Glomerular visceral epithelial cell (primary cell): Measurements from ENCODE around the gene PDE3B.
"Not testable (repeated sequence)": the region's sequence is repeated elsewhere in the genome, so short reads cannot be mapped to it uniquely, and the experiment has no call there.

ENCODE experiments used
- DNase-seq: peaks from one replicate; pipeline ENCODE4 v3.0.0-alpha.2; 2016; ENCODE audit errors: extremely low spot score

PDE3B gene

DNA sequence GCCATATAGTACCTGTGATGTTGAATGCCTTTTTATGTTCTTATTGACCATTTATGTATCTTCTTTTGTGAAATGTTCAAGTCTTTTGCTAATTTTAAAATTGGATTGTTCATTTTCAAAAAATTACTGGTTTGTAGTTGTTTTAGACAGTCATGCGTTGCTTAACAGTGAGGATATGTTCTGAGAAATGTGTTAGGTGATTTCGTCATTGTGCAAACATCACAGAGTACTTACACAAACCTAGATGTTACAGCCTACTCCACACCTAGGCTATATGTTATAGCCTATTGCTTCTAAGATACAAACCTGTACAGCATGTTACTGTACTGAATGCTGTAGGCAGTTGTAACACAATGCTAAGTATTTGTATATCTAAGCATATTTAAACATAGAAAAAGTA lies 32.5 kb downstream of the PDE3B start:
- no peak for DNase-seq

DNA sequence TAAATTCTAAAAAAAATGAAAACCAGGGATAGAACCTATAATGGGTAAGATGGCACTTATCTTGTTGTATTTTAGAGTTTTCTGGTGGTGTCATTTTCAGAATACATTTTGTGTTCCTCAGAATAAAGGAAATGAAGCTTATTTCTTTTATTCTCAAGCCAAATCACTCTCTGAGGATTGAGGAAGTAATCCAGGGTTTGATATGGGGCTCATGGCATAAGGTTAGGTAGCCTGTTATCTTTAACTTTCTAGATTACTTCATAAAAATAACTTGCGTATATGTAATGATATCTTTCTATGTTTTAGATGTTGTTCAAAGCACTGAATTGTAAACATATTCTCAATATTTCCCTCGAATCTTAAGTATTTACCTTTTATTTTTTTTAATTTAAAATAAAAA lies 33.5 kb downstream of the PDE3B start:
- DNase-seq, result no peak

DNA sequence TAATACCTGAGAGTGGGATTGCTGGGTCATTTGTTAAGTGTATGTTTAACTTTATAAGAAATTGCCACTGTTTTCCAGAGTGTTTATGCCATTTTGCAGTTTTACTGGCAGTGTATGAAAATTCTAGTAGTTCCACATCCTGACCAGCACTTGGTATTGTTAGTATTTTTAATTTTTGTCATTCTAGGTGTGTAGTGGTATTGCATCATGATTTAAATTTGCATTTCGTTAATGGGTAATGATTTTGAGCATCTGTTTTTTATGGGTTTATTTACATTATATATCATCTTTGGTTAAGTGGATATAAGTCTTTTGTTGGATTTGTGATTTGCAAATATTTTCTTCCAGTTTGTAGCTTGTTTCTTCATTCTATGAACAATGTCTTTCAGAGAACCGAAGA lies 34.7 kb downstream of the PDE3B start:
- DNase-seq, result no peak

DNA sequence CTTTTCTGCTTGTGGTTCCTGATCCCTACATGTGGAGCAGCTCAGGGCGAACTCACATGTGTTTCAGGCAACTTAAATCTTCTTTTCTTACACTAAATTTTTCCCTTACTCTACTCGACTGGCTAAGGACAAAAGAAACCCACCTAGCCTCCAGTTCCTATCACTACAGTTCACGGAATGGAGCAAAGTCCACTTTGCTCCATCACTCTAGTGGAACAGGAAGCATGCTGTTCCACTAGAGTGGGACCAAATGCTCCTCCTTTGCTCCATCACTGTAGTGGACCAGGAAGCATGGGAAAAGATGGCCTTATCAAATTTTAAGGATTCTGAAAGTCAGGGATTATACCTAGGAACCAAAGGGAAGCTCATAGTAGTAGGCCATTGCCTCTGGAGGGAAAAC lies 36.1 kb downstream of the PDE3B start:
- no peak for DNase-seq

DNA sequence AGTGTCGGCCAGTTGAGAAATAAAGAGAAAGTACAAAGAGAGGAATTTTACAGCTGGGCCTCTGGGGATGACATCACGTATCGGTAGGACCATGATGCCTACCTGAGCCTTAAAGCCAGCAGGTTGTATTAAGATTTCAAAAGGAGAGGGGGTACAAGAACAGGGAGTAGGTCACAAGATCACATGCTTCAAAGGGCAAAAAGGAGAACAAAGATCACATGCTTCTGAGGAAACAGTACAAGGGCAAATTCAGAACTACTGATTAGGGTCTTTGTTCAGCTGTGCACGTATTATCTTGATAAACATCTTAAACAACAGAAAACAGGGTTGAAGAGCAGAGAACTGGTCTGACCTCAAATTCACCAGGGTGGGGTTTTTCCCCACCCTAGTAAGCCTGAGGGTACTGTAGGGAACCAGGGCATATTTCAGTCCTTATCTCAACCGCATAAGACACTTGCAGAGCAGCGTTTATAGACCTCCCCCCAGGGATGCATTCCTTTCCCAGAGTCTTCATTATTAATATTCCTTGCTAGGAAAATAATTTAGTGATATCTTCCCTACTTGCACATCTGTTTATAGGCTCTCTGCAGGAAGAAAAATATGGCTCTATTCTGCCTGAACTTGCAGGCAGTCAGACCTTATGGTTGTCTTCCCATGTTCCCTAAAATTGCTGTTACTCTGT lies 40.8 kb downstream of the PDE3B start:
- DNase-seq, result not testable (repeated sequence)

DNA sequence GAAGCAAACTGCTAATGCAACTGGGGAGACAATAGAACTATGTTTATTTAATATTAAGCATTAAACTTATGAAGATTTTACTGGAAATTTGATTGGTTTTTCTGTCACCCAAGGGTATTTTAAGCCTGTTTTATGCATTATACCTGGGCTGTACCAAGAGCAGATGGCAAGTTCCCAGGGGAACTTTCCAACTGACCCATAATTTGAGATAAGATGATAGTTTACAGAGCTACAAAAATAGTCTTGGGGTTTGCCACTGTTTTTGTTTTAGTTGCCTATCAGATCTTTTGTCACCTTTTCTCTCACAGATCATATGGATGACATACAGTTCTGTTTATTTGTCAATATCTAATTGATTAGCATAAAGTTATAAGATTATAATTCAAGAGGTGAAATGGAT lies 43.9 kb downstream of the PDE3B start:
- DNase-seq, result no peak

DNA sequence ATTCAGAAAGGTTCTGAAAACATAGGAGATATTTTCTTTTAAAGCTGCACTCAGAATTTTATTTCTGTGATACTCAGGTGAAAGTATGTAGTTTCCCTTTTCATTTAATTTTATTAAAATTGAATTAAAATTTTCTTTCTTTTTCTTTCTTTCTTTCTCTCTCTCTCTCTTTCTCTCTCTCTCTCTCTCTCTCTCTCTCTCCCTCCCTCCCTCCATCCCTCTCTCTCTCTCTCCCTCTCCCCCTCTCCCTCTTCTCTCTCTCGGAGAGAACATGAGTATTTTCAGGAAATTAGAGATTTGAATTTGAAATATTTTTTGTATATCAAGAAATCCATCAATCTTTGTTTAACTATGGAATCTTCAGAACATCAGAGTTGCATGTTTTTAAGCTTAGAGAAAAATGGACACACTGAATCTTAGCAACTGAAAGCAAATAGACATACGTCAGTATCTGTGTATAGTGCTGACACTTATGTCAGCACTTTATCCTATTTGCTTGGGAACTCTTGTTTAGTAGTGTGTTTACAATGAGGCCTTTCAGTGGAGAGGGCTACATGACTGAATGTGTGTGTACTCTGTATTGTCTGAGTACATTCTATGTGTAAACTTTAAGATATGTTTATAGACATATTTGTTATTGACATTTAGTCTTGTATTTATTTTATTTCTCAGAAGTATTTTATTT lies 44.5 kb downstream of the PDE3B start:
- DNase-seq, result no peak

DNA sequence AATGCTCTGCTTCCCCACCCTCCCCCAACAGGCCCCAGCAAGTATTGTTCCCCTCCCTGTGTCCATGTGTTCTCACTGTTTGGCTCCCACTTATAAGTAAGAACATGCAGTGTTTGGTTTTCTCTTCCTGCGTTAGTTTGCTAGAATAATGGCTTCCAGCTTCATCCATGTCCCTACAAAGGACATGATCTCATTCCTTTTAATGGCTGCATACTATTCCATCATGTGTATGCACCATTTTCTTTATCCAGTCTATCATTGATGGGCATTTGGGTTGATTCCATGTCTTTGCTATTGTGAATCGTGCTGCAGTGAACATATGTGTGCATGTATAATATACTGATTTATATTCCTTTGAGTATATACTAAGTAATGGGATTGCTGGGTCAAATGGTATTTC lies 52.1 kb downstream of the PDE3B start:
- not testable (repeated sequence) for DNase-seq

DNA sequence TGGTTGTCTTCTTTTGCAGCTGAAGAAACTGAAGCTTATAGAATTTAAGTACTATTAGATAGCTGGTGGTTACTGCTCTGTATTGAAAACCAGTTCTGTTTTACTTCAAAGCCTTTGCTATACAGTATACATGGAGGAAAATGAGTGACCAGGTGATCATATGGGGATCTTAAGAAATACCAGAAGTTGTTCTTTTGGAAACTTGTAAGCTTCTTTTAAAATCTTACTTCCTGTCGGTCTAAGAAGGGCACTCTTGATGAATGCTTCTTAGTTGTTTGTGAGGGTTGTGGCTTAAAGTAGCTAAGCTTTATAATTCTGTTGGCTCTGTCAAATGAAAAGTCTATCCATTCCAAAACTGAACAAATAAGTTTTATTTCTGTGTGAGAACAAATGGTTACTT lies 55.2 kb downstream of the PDE3B start:
- DNase-seq, result no peak

DNA sequence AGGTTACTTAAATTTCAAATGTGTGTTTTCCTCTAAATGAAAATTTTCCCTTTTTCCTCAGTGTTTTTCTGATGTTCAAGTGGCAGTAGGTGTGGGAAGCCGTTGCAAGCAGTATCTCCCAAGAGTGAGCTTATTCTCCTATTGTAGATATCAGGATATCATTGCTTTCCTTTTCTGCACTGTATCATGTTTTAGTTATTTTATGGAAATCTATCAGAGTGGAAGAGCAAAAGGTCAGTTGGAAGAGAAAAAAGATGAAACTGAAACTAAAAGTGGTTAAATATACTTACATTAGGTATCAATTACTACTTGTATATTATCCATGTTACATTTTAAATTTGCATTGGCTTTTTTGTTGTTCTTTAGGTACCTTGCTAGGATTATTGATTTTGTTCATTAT lies 57.0 kb downstream of the PDE3B start:
- DNase-seq, result no peak

DNA sequence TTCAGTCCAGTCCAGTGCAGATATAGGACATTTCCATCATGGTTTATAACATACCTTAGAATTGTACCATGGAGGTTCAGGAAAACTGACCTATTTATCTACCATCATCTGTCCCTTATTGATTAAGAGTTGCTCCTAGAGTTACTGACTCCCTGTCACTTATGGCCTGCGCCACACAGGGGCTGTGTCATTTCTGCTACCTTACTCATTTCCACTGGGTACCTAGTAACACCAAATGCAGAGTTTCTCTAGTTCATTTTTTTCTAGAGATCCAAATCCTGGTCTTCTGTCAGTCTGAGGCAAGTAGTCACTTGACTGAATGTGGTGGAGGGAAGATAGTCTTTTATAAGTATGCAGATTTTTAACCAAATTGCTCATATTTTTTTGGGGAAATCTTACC lies 59.2 kb downstream of the PDE3B start:
- no peak for DNase-seq

DNA sequence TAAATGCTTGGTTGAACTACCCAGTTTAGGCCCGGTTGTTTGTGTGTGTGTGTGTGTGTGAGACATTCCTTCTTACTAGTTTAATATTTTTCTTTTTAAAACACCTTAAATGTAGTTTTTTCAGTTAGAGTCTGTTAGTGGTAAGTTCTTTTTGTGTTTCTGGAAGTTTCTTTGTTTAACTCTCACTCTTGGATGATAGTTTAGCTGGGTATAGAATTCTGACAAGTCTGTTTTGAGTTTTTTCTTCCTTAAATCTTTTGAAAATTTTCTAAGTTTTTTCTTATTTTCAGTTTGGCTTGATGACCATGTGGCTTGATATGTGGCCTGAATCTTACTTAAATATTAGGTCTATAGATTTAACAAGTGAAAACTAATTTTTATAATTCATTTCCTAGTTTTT lies 60.1 kb downstream of the PDE3B start:
- no peak for DNase-seq

DNA sequence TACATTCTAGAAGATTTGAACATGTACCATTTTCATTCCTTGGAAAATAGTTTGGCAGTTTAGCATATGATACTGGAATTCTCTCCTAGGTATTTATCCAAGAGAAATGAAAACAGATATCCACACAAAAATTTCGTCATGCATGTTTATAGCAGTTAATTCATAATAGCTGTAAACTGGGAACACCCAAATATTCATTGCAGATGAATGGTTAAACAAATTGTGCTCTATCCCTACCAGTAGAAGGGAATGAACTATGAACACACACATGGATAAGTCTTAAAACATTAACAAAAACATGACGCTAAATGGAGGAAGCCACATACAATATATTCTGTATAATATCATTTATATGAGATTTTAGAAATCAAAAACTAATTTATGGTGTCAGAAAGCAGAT lies 61.5 kb downstream of the PDE3B start:
- no peak for DNase-seq

DNA sequence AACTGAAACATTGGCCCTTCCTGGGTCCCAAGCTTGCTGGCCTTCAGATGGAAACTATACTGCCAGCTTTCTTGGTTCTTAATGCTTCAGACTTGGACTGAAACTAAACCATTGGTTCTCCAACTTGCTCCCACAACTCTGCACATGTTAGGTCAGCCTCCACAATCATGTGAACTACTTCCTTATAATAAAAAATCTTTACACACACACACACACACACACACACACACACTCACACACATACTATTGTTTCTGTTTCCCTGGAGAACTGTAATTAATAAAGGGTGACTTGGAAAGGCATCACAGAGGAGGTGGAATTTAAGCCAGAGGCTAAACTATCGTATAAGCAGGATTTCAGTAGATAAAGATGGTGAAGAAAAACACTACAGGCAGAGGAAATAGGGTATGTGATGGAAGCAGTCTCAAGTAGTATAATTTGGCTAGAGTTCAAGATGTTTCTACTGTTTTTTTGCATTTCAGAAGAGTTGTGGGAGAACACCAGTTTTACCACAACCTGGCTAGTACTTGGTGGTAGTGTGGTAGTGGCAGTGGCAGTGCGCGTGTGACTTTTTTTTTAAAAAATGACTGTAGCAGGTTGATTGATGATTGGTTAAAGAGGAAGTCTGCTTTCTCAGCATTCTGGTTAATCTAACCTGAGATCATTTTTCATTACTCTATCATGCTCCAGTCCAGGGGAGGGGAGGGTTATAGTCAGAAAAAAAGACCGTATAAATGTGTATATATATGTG lies 70.1 kb downstream of the PDE3B start:
- DNase-seq, result no peak

DNA sequence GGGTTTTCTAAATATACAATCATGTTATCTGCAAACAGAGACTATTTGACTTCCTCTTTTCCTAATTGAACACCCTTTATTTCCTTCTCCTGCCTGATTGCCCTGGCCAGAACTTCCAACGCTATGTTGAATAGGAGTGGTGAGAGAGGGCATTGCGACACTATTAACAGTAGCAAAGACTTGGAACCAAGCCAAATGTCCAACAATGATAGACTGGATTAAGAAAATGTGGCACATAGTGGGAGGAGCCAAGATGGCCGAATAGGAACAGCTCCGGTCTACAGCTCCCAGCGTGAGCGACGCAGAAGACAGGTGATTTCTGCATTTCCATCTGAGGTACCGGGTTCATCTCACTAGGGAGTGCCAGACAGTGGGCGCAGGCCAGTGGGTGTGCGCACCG lies 72.1 kb downstream of the PDE3B start:
- not testable (repeated sequence) for DNase-seq

DNA sequence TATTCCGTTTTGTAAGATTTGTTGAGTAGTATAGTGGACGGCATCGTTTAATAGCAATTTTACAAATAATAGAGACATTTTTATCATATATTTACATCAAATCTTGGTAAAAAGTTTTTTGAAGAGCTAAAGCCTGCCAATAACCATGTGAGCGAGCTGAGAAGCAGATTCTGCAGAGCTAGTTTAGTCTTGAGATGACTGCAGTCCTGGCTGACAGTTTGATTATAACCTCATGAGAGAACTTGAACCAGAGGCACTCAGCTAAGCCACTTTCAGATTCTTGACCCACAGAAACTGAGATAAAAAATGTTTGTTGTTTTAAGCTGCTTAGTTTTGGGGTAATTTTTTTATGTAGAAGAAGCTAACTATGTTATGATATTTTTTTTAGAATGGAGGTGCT lies 78.9 kb downstream of the PDE3B start:
- no peak for DNase-seq

DNA sequence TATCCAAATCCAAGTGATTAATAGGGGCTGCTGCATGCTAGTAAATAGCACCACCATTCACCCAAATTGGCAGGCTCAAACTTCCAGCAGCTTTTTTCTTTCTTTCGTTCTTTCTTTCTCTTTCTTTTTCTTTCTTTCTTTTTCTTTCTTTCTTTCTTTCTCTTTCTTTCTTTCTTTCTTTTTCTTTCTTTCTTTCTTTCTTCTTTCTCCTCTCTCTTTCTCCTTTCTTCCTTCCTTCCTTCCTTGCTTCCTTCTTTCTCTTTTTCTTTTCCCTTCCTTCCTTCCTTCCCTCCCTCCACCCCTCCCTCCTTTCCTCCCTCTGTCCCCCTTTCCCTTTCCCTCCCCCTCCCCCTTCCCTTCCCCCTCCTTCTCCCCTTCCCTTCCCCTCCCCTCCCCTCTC lies 81.5 kb downstream of the PDE3B start:
- no peak for DNase-seq

DNA sequence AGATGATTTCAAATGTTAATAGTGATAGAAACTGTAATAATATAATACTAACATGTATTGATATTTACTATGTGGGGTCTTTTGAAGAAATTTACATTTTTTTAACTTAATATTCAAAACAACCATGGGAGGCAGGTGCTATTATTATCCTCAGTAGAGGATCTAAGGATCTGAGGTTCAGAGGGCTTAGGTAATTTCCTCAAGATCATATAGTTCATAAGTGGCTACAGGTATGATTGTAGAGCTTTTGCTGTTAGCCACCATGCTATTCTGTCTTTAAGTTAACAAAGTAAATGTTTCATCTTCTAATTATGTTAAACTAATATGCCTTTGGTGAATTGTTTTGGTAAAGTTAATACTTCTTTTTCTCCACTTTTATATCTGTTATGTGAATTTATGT lies 83.6 kb downstream of the PDE3B start:
- DNase-seq, result no peak

DNA sequence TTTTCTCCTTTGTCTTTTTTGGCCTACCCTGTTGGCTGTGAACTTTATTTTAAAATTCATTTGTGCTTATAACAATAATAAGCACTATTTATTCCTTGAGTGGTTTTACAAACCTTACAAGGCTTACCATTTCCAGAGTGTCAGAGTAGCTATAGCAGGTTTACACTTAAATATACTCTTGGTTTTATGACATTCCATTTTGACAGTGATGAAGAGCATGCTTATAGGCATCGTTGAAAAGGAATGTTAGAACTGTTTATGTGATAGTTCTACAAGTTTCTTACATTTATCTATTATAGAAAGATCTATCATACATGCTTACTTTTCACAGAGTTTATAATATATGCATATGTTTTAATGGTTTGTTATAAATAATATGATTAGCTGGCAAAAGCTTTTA lies 84.1 kb downstream of the PDE3B start:
- no peak for DNase-seq

DNA sequence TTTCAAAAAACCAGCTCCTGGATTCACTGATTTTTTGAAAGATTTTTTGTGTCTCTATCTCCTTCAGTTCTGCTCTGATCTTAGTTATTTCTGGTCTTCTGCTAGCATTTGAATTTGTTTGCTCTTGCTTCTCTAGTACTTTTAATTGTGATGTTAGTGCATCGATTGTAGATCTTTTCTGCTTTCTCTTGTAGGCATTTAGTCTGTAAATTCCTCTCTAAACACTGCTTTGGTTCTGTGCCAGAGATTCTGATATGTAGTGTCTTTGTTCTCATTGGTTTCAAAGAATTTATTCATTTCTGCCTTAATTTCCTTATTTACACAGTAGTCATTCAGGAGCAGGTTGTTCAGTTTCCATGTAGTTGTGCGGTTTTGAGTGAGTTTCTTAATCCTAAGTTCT lies 96.9 kb downstream of the PDE3B start:
- DNase-seq, result not testable (repeated sequence)

DNA sequence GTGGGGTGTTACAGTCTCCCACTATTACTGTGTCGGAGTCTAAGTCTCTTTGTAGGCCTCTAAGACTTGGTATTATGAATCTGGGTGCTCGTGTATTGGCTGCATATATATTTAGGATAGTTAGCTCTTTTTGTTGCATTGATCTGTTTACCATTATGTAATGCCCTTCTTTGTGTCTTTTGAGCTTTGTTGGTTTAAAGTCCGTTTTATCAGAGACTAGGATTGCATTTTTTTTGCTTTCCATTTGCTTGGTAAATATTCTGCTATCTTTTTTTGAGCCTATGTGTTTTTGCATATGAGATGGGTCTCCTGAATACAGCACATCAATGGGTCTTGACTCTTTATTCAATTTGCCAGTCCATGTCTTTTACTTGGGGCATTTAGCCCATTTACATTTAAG lies 97.6 kb downstream of the PDE3B start:
- no peak for DNase-seq

DNA sequence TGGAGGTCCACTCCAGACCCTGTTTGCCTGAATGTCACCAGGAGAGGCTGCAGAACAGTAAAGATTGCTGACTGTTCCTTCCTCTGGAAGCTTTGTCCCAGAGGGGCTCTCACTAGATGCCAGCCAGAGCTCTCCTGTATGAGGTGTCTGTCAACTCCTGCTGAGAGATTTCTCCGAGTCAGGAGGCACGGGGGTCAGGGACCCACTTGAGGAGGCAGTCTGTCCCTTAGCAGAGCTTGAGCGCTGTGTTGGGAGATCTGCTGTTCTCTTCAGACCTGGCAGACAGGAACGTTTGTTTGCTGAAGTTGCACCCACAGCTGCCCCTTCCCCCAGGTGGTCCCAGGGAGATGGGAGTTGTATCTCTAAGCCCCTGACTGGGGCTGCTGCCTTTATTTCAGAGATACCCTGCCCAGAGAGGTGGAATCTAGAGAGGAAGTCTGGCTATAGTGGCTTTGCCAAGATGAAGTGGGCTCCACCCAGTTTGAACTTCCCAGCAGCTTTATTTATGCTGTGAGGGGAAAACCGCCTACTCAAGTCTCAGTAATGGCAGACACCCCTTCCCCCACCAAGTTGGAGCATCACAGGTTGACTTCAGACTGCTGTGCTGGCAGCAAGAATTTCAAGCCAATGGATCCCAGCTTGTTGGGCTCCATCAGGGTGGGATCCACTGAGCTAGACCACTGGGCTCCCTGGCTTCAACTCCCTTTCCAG lies 99.4 kb downstream of the PDE3B start:
- DNase-seq, result no peak

DNA sequence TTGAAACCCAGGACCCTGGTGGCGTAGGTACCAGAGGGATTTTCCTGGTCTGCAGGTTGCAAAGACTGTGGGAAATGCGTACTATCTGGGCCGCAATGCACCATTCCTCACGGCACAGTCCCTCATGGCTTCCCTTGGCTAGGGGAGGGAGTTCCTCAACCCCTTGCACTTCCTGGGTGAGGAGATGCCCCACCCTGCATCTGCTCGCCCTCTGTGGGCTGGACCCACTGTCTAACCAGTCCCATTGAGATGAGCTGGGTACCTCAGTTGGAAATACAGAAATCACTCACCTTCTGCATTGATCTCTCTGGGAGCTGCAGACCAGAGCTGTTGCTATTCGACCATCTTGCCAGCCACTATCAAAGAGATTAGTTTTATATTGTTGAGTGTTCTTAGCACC lies 100.1 kb downstream of the PDE3B start:
- not testable (repeated sequence) for DNase-seq
